Osteocyte (in vitro differentiated cells): ENCODE data around the gene GSE1. TPM values are rescaled to one million over a fixed set of nuclear protein-coding genes. Genes with fewer than 3 reads are reported as not detected.

Experiments used
- DNase-seq: peaks from one replicate; pipeline ENCODE4 v3.0.0; 2021; ENCODE audit warnings: mixed read lengths; ENCODE audit not compliant: unreplicated experiment; ENCODE audit errors: extremely low spot score
- H3K27ac Mint-ChIP-seq: one replicate; pipeline ENCODE4 v1.8.0; 2021; ENCODE audit warnings: mild to moderate bottlenecking, mixed read lengths; ENCODE audit not compliant: unreplicated experiment
- H3K27me3 Mint-ChIP-seq: one replicate; pipeline ENCODE4 v1.8.0; 2021; ENCODE audit warnings: mixed read lengths; ENCODE audit not compliant: unreplicated experiment
- H3K36me3 Mint-ChIP-seq: one replicate; pipeline ENCODE4 v1.8.0; 2021; ENCODE audit warnings: mixed read lengths; ENCODE audit not compliant: unreplicated experiment
- H3K4me1 Mint-ChIP-seq: one replicate; pipeline ENCODE4 v1.8.0; 2021; ENCODE audit warnings: mixed read lengths; ENCODE audit not compliant: unreplicated experiment
- H3K4me3 Mint-ChIP-seq: one replicate; pipeline ENCODE4 v1.8.0; 2021; ENCODE audit warnings: mild to moderate bottlenecking, moderate library complexity, mixed read lengths; ENCODE audit not compliant: unreplicated experiment
- H3K9me3 Mint-ChIP-seq: one replicate; pipeline ENCODE4 v1.8.0; 2021; ENCODE audit warnings: mixed read lengths; ENCODE audit not compliant: unreplicated experiment
- total RNA-seq: library from RNA; stranded (reverse); gene quantifications from 2 replicates; pipeline ENCODE4 v1.2.1, GENCODE V29; 2021
- TF ChIP-seq, protein P1 (sequence below): fragments of 200-600 bp; sonication (generic); IDR thresholded peaks from 2 replicates; pipeline ENCODE4 v1.5.0; 2021; ENCODE audit warnings: antibody characterized with exemption, mild to moderate bottlenecking, moderate library complexity

GSE1 gene
- total RNA-seq, 1 donor from 2014 or later, result 64.1 TPM

GRCh38 chr16:85653290-85653891 lies 40.3 kb downstream of the GSE1 start:
- Mint-ChIP-seq H3K27ac (no peak overlapping the region), H3K9me3 (no peaks in the 10 kb centered on the region), H3K4me3 (no peak overlapping the region), H3K36me3 (peaks cover 14% of the 10 kb centered on the region), H3K27me3 (no peaks in the 10 kb centered on the region), H3K4me1 (peaks cover 13% of the 10 kb centered on the region)
- no peak for DNase-seq
- TF ChIP-seq, protein P1, sequence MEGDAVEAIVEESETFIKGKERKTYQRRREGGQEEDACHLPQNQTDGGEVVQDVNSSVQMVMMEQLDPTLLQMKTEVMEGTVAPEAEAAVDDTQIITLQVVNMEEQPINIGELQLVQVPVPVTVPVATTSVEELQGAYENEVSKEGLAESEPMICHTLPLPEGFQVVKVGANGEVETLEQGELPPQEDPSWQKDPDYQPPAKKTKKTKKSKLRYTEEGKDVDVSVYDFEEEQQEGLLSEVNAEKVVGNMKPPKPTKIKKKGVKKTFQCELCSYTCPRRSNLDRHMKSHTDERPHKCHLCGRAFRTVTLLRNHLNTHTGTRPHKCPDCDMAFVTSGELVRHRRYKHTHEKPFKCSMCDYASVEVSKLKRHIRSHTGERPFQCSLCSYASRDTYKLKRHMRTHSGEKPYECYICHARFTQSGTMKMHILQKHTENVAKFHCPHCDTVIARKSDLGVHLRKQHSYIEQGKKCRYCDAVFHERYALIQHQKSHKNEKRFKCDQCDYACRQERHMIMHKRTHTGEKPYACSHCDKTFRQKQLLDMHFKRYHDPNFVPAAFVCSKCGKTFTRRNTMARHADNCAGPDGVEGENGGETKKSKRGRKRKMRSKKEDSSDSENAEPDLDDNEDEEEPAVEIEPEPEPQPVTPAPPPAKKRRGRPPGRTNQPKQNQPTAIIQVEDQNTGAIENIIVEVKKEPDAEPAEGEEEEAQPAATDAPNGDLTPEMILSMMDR, result no peak

- Mint-ChIP-seq H3K27me3 (no peaks in the 10 kb centered on the region), H3K9me3 (no peaks in the 10 kb centered on the region), H3K4me1 (peaks cover 9% of the 10 kb centered on the region), H3K36me3 (peaks cover 11% of the 10 kb centered on the region), H3K27ac (no peak overlapping the region), H3K4me3 (no peak overlapping the region)
- DNase-seq, result no peak
- TF ChIP-seq, protein P1, result no peak
Measured at GRCh38 chr16:85654251-85655095, 41.4 kb downstream of the GSE1 start.

GRCh38 chr16:85655216-85656129 lies 42.4 kb downstream of the GSE1 start:
- TF ChIP-seq, protein P1, result no peak
- no peak overlapping the region for H3K27ac Mint-ChIP-seq
- no peaks in the 10 kb centered on the region for H3K9me3 Mint-ChIP-seq
- H3K27me3 Mint-ChIP-seq, result no peaks in the 10 kb centered on the region
- H3K4me3 Mint-ChIP-seq, result no peak overlapping the region
- H3K4me1 Mint-ChIP-seq, result peaks cover 13% of the 10 kb centered on the region
- no peak for DNase-seq
- peaks cover 16% of the 10 kb centered on the region for H3K36me3 Mint-ChIP-seq

- DNase-seq, result no peak
- Mint-ChIP-seq H3K9me3 (no peaks in the 10 kb centered on the region), H3K36me3 (peaks cover 16% of the 10 kb centered on the region), H3K27ac (no peak overlapping the region), H3K27me3 (no peaks in the 10 kb centered on the region), H3K4me1 (peaks cover 13% of the 10 kb centered on the region), H3K4me3 (no peak overlapping the region)
- TF ChIP-seq, protein P1, result no peak
Measured at GRCh38 chr16:85656351-85657266, 43.5 kb downstream of the GSE1 start.
